OCI-LY7 (cell line): ENCODE results near the gene RBM14.

Experiments used
- EZH2phosphoT487 ChIP-seq: fragments of 200-600 bp; sonication (generic); IDR thresholded peaks from 2 replicates; pipeline ENCODE4 v1.6.1; 2018; ENCODE audit warnings: low read depth, borderline replicate concordance, mild to moderate bottlenecking, mixed run types, antibody characterized with exemption, low read length, moderate library complexity, mixed read lengths
- TF ChIP-seq, protein P1 (sequence below): fragments of 200-600 bp; sonication (generic); conservative IDR thresholded peaks from 2 replicates; pipeline ENCODE4 v1.5.1; 2014; ENCODE audit warnings: mild to moderate bottlenecking, antibody characterized with exemption, low read length, moderate library complexity, mixed read lengths

GRCh38 chr11:66625752-66626149 lies 9.3 kb downstream of the RBM14 start:
- TF ChIP-seq, protein P1, sequence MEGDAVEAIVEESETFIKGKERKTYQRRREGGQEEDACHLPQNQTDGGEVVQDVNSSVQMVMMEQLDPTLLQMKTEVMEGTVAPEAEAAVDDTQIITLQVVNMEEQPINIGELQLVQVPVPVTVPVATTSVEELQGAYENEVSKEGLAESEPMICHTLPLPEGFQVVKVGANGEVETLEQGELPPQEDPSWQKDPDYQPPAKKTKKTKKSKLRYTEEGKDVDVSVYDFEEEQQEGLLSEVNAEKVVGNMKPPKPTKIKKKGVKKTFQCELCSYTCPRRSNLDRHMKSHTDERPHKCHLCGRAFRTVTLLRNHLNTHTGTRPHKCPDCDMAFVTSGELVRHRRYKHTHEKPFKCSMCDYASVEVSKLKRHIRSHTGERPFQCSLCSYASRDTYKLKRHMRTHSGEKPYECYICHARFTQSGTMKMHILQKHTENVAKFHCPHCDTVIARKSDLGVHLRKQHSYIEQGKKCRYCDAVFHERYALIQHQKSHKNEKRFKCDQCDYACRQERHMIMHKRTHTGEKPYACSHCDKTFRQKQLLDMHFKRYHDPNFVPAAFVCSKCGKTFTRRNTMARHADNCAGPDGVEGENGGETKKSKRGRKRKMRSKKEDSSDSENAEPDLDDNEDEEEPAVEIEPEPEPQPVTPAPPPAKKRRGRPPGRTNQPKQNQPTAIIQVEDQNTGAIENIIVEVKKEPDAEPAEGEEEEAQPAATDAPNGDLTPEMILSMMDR = no peak
- no peak for TF ChIP-seq EZH2phosphoT487
